ENCODE measurements around the gene ARHGEF16.
A peak's percentile ranks its signal among the peaks of the same experiment; 100 is the strongest.

ARHGEF16 gene

DNA sequence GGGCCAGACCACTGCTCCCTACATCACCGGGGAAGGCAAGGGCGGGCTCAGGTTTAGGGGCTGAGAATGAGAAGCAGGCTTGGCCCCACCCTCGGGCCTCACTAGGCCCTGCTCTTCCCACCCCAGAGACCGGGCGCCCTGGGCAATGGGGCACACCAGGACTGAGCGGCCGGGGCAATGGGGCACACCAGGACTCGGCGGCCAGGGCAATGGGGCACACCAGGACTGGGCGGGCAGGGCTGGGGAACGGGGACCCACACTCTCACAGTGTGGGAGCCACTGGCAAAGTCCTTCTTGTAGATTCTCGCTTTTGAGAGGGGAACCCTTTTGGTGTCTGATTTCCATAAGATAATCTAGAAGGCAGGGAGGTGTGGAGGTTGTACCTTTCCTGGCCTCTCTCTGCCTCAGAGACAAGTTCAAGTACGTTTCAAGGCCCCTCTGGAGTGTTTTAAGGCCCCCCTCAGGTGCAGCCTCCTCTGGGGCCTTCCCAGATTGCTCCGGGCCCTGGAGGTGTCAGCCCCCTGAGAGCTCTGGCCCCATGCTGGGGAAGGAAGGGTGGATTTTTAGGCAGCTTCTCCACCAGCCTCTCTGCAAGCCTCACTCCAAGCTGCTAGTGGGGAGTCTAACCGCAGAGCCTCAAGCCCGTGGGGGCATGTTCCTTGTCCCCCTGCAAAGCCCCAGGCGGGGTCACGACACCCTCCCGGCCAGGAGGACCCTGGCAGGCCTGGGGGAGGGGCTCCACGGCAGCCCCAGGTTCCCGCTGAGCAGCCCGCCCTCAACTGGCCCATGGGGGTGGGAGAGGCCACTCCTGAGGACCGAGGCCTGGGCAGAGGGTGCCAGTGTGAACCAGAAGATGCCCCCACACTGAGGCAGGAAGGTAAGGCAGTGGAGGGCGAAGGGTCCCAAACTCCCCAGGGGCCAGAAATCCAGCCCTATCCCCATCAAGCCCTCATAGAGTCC is 66.2 kb downstream of the ARHGEF16 start:
- Histone ChIP-seq H3K27me3 (peaks cover 0 to 42% (median 0%) of the 10 kb centered on the region in 11 experiments; a peak in 6 of 22 replicates), H3K27ac (peak overlapping the region in 2 of 11 experiments; percentile 38 to 42; a peak in 5 of 22 replicates), H3K36me3 (peaks cover 0 to 15% (median 0%) of the 10 kb centered on the region in 11 experiments; a peak in 4 of 22 replicates), H3K9me3 (replicated peaks in 1 of 11) (no peaks in the 10 kb centered on the region), H3K4me1 (peaks cover 51 to 100% (median 96%) of the 10 kb centered on the region in 10 experiments), H3K4me2 (peak overlapping the region in 10 of 11 experiments; percentile 57 to 97 (median 88); a peak in 21 of 22 replicates), H3K9ac (peak overlapping the region in 7 of 11 experiments; percentile 1 to 64 (median 26); a peak in 8 of 22 replicates), H4K20me1 (peaks cover 56 to 100% (median 94%) of the 10 kb centered on the region in 11 experiments; a peak in 20 of 22 replicates), H3K4me3 (no peak overlapping the region)
- TF ChIP-seq Cebpa-rat (IDR thresholded peaks at IDR 0.05), result no peak

DNA sequence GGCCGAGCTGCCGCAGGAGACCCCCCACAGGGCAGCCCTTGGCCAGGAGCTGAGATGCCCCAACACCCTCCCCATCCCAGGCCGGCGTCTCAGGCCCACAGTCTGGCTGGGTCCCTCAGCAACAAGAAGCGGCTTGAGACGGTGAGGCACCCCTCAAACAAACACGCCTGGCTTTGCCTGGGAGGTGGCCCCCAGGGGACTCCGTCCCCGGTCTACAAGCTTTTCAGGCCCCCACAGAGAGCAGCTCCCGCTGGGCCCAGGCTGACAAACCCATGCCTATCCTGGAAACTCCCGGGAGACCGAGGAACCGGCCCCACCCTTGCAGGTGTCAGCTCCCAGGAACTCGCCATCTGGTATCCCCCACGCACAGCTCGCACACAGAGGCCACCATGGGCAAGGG is 67.0 kb downstream of the ARHGEF16 start:
- H3K9ac ChIP-seq, result peak overlapping the region in 9 of 11 experiments; percentile 1 to 64 (median 26); a peak in 10 of 22 replicates
- no peak overlapping the region for H3K4me3 ChIP-seq
- peaks cover 57 to 100% (median 94%) of the 10 kb centered on the region in 11 experiments; a peak in 20 of 22 replicates for H4K20me1 ChIP-seq
- no peaks in the 10 kb centered on the region for H3K9me3 ChIP-seq (replicated peaks in 1 of 11)
- peaks cover 47 to 100% (median 96%) of the 10 kb centered on the region in 10 experiments for H3K4me1 ChIP-seq
- H3K4me2 ChIP-seq, result peak overlapping the region; percentile 40 to 97 (median 87)
- TF ChIP-seq Cebpa-rat (IDR thresholded peaks at IDR 0.05), result no peak
- peak overlapping the region in 2 of 11 experiments; percentile 38 to 42; a peak in 5 of 22 replicates for H3K27ac ChIP-seq
- peaks cover 0 to 15% (median 0%) of the 10 kb centered on the region in 11 experiments; a peak in 4 of 22 replicates for H3K36me3 ChIP-seq
- H3K27me3 ChIP-seq, result peaks cover 0 to 44% (median 0%) of the 10 kb centered on the region in 11 experiments; a peak in 6 of 22 replicates

DNA sequence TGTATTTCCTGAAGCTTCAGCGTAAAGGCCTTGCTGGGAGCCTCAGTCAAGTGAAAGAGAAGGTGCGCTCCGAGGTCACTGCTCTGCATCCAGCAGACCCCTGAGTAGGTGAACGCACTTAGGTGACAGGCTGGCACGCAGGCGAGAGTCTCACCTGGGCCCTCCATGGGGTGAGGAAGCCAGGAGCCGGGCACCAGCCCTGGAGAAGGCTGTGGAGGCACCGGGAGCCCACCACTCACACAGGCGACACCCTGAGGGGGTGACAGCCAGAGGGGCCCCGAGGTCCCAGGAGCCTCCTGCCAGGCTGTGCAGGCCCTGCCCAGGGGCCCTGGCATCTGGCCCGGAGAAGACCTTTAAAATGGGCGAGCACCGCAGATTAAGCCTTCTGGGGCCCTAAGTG is 67.6 kb downstream of the ARHGEF16 start:
- Histone ChIP-seq H3K4me1 (peaks cover 40 to 100% (median 96%) of the 10 kb centered on the region in 10 experiments), H3K36me3 (peaks cover 0 to 15% (median 0%) of the 10 kb centered on the region in 11 experiments; a peak in 4 of 22 replicates), H3K9ac (peak overlapping the region in 5 of 11 experiments; percentile 22 to 56 (median 33); a peak in 5 of 22 replicates), H3K4me2 (peak overlapping the region; percentile 40 to 97 (median 87)), H3K4me3 (no peak overlapping the region), H3K27me3 (peaks cover 0 to 44% (median 0%) of the 10 kb centered on the region in 11 experiments; a peak in 6 of 22 replicates), H3K27ac (peak overlapping the region in 1 of 11 experiments; percentile 42; a peak in 2 of 22 replicates), H3K9me3 (replicated peaks in 1 of 11) (no peaks in the 10 kb centered on the region), H4K20me1 (peaks cover 50 to 100% (median 94%) of the 10 kb centered on the region in 11 experiments; a peak in 20 of 22 replicates)
- no peak for TF ChIP-seq Cebpa-rat (IDR thresholded peaks at IDR 0.05)

DNA sequence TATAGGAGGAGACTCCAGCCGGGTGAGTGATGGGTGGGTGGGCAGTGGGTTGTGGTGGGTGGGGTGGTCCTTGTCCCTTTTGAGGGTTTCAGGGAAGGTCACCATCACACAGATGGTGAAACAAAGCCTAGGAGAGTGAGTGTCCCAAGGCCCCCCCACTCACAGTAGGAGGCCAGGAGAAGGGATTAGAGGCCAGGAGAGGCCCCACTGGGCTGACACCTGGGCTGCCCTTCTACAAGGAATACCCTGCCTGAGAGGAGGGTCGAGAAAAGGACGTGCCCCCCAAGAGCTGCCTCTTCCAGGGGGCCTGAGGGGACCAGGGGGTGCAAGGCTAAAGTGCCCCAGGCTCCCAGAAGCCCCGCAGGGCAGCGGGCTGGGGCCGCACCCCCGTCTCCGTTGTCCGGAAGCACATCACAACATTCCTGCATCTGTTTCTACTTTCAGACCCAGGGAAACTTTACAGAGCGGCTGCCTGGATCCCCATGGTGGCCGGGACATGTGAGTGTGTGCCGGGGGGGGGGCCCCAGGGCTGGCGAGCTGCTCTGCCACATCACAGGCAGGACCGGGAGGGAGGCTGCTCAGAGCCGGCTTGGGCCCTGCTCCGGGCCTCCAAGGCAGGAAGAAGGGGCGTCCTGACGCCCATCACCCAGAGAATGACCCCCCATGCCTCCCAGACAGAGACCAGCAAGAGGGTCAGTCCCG is 68.2 kb downstream of the ARHGEF16 start:
- peaks cover 46 to 100% (median 94%) of the 10 kb centered on the region in 11 experiments; a peak in 20 of 22 replicates for H4K20me1 ChIP-seq
- H3K9ac ChIP-seq, result peak overlapping the region in 3 of 11 experiments; percentile 9 to 50 (median 33); a peak in 2 of 22 replicates
- peaks cover 0 to 44% (median 0%) of the 10 kb centered on the region in 11 experiments; a peak in 6 of 22 replicates for H3K27me3 ChIP-seq
- no peak for TF ChIP-seq Cebpa-rat (IDR thresholded peaks at IDR 0.05)
- peaks cover 0 to 12% (median 0%) of the 10 kb centered on the region in 11 experiments; a peak in 4 of 22 replicates for H3K36me3 ChIP-seq
- peak overlapping the region in 9 of 11 experiments; percentile 68 to 97 (median 89); a peak in 19 of 22 replicates for H3K4me2 ChIP-seq
- no peak overlapping the region for H3K4me3 ChIP-seq
- H3K4me1 ChIP-seq, result peaks cover 34 to 100% (median 94%) of the 10 kb centered on the region in 10 experiments
- H3K9me3 ChIP-seq (replicated peaks in 1 of 11), result no peaks in the 10 kb centered on the region
- no peak overlapping the region for H3K27ac ChIP-seq

DNA sequence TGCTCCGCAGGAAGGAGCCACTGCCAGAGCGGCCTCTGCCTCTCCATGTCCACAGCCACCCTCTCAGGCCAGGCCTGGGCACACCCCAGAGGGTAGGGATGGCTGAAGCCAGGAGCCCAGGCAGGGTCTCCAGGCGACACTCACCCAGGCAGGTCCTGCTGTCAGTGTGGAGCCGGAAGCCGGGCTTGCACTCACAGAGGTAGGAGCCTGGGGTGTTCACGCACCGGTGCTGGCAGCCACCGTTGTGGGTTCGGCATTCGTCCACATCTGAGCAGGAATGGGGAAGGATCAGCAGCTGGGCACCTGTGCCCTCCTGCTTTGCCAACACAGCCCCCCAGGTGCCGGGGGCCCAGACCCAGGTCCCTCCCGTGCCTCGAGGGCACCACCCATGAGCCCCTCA is 69.5 kb downstream of the ARHGEF16 start:
- no peak for TF ChIP-seq Cebpa-rat (IDR thresholded peaks at IDR 0.05)
- Histone ChIP-seq H3K9ac (peak overlapping the region in 4 of 11 experiments; percentile 18 to 50 (median 26); a peak in 3 of 22 replicates), H4K20me1 (peaks cover 46 to 100% (median 98%) of the 10 kb centered on the region in 11 experiments; a peak in 20 of 22 replicates), H3K9me3 (replicated peaks in 1 of 11) (no peaks in the 10 kb centered on the region), H3K27me3 (peaks cover 0 to 44% (median 0%) of the 10 kb centered on the region in 11 experiments; a peak in 6 of 22 replicates), H3K4me2 (peak overlapping the region; percentile 17 to 97 (median 87)), H3K36me3 (peaks cover 0 to 6% (median 0%) of the 10 kb centered on the region in 11 experiments; a peak in 2 of 22 replicates), H3K4me3 (peak overlapping the region in 1 of 10 experiments; percentile 7; a peak in 1 of 20 replicates), H3K27ac (no peak overlapping the region), H3K4me1 (peaks cover 34 to 100% (median 91%) of the 10 kb centered on the region in 10 experiments)

DNA sequence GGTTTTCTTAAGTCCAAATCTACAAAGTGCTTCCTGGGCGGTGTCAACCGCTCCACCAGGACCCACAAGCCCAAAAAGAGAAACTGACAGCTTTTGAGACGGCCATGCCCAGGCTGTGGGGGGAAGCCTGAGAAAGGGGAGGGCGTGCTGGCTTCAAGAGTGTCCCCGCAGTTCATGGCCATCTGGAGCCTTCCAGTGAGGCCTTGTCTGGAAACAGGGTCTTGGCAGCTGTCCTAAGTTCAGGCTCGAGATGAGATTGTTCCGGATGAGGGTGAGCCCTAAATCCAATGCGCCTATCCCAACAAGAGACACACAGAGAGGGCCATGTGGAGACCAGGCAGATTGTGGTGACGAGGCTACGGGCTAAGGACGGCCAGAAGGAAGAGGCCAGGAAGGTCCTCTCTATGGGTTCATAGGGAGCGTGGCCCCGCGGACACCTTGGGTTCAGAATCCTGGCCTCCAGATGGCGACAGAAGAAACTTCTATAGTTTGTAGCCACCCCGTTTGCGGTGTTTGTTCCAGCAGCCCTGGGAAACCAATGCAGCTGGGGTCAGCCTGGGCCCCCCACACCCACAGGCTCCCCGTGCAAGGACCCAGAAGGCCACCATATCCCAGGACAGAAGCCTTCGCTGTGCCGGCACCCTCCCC is 70.2 kb downstream of the ARHGEF16 start:
- Histone ChIP-seq H3K36me3 (peaks cover 0 to 6% (median 0%) of the 10 kb centered on the region in 11 experiments; a peak in 2 of 22 replicates), H3K4me3 (no peak overlapping the region), H4K20me1 (peaks cover 46 to 100% (median 98%) of the 10 kb centered on the region in 11 experiments; a peak in 20 of 22 replicates), H3K9ac (peak overlapping the region in 4 of 11 experiments; percentile 7 to 50 (median 20); a peak in 3 of 22 replicates), H3K27me3 (peaks cover 0 to 44% (median 0%) of the 10 kb centered on the region in 11 experiments; a peak in 7 of 22 replicates), H3K27ac (no peak overlapping the region), H3K4me1 (peaks cover 41 to 100% (median 91%) of the 10 kb centered on the region in 10 experiments), H3K4me2 (peak overlapping the region; percentile 17 to 97 (median 87)), H3K9me3 (replicated peaks in 1 of 11) (no peaks in the 10 kb centered on the region)
- no peak for TF ChIP-seq Cebpa-rat (IDR thresholded peaks at IDR 0.05)

All from BLaER1 treated with 17β-estradiol and CSF1 and Interleukin-3, amounts not matched to agents 10 nM and 100 nM (cell line).